Small intestine (tissue), 7 donors: ENCODE measurements around the gene DPP10. TPM values are rescaled to one million over a fixed set of nuclear protein-coding genes. Genes with fewer than 3 reads are reported as not detected.

Source experiments
- DNase-seq, 2 donors: peaks; one replicate each; pipeline versions ENCODE4 v3.0.0 to v3.0.0-alpha.2; 2013
- FAIRE-seq: peaks from 2 replicates; lab custom pipeline; 2012; peaks lifted over from hg19 to GRCh38; lab: Jason Lieb, UNC
- H3K27ac ChIP-seq, 3 donors: one replicate each; pipeline ENCODE4 v1.5.1; 2013; ENCODE audit warnings: low read length in 2 of 3, mild to moderate bottlenecking in 2 of 3, control low read depth in 1 of 3, inconsistent platforms in 1 of 3, low read depth in 1 of 3, moderate library complexity in 1 of 3
- H3K27me3 ChIP-seq, 3 donors: one replicate each; pipeline ENCODE4 v1.6.1; 2013; ENCODE audit warnings: low read length in 3 of 3, inconsistent platforms in 1 of 3; ENCODE audit not compliant: control insufficient read depth in 3 of 3, insufficient read depth in 3 of 3
- H3K36me3 ChIP-seq, 3 donors: one replicate each; pipeline ENCODE4 v1.6.1; 2013; ENCODE audit warnings: low read length in 3 of 3, inconsistent platforms in 1 of 3, low read depth in 1 of 3, mild to moderate bottlenecking in 1 of 3, moderate library complexity in 1 of 3; ENCODE audit not compliant: control insufficient read depth in 3 of 3, insufficient read depth in 2 of 3
- H3K4me1 ChIP-seq, 3 donors: one replicate each; pipeline ENCODE4 v1.6.1; 2013; ENCODE audit warnings: low read length in 2 of 3, inconsistent platforms in 1 of 3, low read depth in 1 of 3, mild to moderate bottlenecking in 1 of 3, moderate library complexity in 1 of 3; ENCODE audit not compliant: control insufficient read depth in 3 of 3, insufficient read depth in 2 of 3
- H3K4me3 ChIP-seq, 3 donors: one replicate each; pipeline ENCODE4 v1.5.1; 2013; ENCODE audit warnings: low read length in 3 of 3, control low read depth in 1 of 3, inconsistent platforms in 1 of 3, low read depth in 1 of 3, mild to moderate bottlenecking in 1 of 3, moderate library complexity in 1 of 3
- H3K9me3 ChIP-seq, 2 donors: one replicate each; pipeline ENCODE4 v1.6.1; 2013; ENCODE audit warnings: low read depth in 1 of 2, low read length in 1 of 2; ENCODE audit not compliant: control insufficient read depth in 2 of 2, insufficient read depth in 1 of 2
- WGBS, 3 donors: extraction: QIAGEN DNeasy Blood & Tissue Kit; methylation state at CpG; one replicate each; pipeline ENCODE4 v1.1.7; 2013; 5-methylcytosine and 5-hydroxymethylcytosine counted together
- polyA plus RNA-seq, 4 donors: library from polyadenylated mRNA; stranded (reverse) in 3 of 4; unstranded in 1 of 4; fragments of 200-250 nt in 3 of 4; fragments of 120-200 nt in 1 of 4; gene quantifications; one replicate each; pipeline versions ENCODE4 v1.2.1 to v1.2.3, GENCODE V29; 2013
- donor health status: healthy with polysubstance abuse.
- donor health status: control.
- donor health status: control.
- donor health status: Bipolar disorder and iron deficiency.
- donor health status: healthy.

DPP10 gene
- polyA plus RNA-seq, 4 donors = 0.54 to 23.8 (median 1.7) TPM

DNA sequence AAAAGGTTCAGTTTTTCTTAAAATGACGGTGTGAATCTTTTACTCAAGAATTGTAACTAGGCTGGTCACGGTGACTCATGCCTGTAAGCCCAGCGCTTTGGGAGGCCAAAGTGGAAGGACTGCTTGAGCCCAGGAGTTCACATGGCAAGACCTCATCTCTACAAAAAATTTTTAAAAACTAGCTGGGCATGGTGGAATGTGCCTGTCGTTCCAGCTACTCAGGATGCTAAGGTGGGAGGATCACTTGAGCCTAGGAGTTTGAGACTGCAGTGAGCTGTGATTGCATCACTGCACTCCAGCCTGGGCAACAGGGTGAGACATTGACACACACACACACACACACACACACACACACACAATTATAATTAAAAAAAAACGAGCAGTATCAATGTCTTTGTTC is 369.8 kb downstream of the DPP10 start:
- FAIRE-seq (no peak), DNase-seq (no peak)
- Histone ChIP-seq H3K4me3 (no peak overlapping the region), H3K9me3 (no peaks in the 10 kb centered on the region), H3K27ac (no peak overlapping the region), H3K27me3 (no peaks in the 10 kb centered on the region), H3K36me3 (no peaks in the 10 kb centered on the region), H3K4me1 (no peaks in the 10 kb centered on the region)
- WGBS, 3 donors = 69 to 77% (median 74%) methylated on average over 5 of the region's 5 CpGs

DNA sequence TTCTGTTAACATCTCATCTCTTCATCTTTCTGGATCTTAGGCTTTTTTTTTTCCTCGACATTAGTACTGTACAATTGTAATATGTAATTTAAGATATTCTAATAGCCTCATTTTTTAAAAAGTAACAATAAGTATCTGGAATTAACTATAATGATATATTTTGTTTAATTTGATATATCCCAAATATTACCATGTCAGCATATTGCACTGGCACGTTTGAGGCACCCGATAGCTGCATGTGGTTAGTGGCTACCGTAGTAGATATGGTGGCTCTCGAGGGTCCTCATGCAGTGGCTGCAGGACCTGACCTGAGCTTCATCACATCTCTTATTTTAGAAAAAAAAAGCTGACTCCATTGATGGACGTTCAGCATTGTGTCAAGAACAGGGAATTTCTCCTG is 371.9 kb downstream of the DPP10 start:
- Histone ChIP-seq H3K27ac (no peak overlapping the region), H3K36me3 (no peaks in the 10 kb centered on the region), H3K4me3 (no peak overlapping the region), H3K4me1 (no peaks in the 10 kb centered on the region), H3K27me3 (no peaks in the 10 kb centered on the region), H3K9me3 (no peaks in the 10 kb centered on the region)
- no peak for DNase-seq
- 78 to 87% (median 80%) methylated on average over 6 of the region's 6 CpGs for WGBS, 3 donors
- FAIRE-seq = no peak

DNA sequence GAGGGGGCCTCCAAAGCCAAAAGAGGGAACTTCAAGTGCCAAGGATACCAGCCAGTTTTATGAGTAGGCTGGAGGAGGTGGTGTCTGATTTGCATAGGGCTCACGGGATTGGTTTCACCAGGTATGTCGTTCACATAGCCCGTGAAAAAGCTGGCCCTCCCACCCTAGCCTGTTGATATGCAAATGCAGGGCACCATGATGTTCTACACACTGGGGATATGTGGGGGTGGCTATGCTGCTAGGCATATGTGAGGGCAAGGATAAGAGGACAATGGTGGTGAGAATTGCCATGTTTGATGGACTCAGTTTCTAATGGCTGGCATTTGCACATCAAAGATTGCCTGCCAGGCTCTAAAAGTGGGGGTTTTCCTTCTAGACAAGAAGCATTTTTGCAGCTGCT is 378.6 kb downstream of the DPP10 start:
- Histone ChIP-seq H3K36me3 (no peaks in the 10 kb centered on the region), H3K27ac (no peak overlapping the region), H3K9me3 (no peaks in the 10 kb centered on the region), H3K4me3 (no peak overlapping the region), H3K27me3 (no peaks in the 10 kb centered on the region), H3K4me1 (no peaks in the 10 kb centered on the region)
- DNase-seq = no peak
- WGBS, 3 donors = 67 to 85% (median 85%) methylated on average over 3 of the region's 3 CpGs
- FAIRE-seq = no peak

DNA sequence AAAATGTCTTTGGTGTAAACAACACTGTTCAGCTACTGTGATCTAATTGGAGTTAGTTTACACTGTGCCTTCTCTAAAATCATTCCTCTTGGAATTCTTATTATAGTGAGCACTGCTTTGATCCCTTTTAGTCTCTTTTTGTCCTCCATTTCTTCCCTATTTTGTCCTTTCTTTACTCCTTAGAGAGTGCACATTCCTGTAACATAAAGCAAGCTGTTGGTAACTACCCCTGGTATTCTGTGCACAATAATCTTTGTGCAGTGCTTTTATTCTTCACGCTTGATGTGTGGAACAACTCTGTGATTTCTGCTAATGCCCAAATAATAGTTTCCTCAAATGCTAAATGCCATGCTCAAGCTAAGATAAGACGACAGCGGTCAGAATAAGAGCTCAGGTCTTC is 401.5 kb downstream of the DPP10 start:
- Histone ChIP-seq H3K27me3 (no peaks in the 10 kb centered on the region), H3K9me3 (no peaks in the 10 kb centered on the region), H3K4me3 (no peak overlapping the region), H3K4me1 (no peaks in the 10 kb centered on the region), H3K27ac (no peak overlapping the region), H3K36me3 (no peaks in the 10 kb centered on the region)
- FAIRE-seq (no peak), DNase-seq (no peak)
- 88 to 91% (median 89%) methylated on average over 3 of the region's 3 CpGs for WGBS, 3 donors

DNA sequence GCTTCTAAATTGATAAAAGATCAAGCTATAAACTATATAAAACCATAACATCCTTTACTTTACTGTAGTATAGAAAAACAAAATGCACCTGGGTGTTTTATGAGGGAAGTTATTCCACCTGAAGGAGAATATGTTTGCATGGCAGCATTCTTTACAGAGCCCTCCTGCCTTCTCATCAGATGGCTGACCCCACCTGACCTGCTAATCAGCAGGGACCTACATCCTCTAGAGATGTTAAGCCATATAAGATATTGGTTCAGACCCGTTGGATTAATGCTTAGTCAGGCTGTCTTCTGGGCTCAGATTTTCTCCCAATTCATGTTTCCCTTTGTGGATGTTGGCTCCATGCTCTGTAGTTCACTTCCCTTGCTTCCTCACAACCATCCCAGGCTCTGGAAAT is 414.8 kb downstream of the DPP10 start:
- no peak for FAIRE-seq
- no peak overlapping the region for H3K27ac ChIP-seq
- 12 to 38% (median 29%) methylated on average over 1 of the region's 1 CpG for WGBS, 3 donors
- H3K4me1 ChIP-seq = no peaks in the 10 kb centered on the region
- no peak overlapping the region for H3K4me3 ChIP-seq
- H3K27me3 ChIP-seq = no peaks in the 10 kb centered on the region
- no peak for DNase-seq
- no peaks in the 10 kb centered on the region for H3K9me3 ChIP-seq
- no peaks in the 10 kb centered on the region for H3K36me3 ChIP-seq

DNA sequence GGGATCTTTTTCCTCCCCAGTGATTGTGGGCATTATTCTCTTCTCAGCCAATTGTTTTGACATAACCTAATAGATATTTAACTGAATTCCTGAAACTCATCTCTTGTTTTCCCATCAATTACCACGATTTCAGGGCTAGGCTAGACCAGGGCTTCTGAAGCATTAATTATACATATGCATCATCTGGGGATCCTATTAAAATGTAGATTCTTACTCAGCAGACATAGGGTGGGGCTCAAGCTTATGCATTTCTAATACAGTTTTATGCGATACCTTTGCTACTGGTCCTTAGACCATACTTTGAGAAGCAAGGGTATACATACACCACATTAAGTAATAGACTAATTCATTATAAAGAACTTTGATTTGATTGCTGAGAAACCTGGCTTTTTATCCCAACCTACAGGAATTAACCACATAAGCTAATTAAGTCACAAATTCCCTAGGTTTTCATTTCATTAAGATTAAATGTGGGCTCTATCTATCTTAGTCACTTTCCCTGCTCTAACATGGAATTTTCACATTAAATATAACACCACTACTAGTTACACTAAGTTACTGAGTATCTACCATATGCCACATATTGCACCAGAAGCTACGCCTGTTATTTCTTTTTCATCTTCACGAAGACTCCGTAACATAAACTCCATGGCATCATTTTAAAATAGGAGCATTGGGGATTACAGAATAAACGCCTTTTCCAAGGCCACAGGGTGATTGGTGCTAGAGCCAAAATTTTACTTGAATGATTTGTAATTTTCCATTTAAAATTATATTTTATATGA is 417.5 kb downstream of the DPP10 start:
- Histone ChIP-seq H3K9me3 (no peaks in the 10 kb centered on the region), H3K4me1 (no peaks in the 10 kb centered on the region), H3K36me3 (no peaks in the 10 kb centered on the region), H3K4me3 (no peak overlapping the region), H3K27me3 (no peaks in the 10 kb centered on the region), H3K27ac (no peak overlapping the region)
- WGBS, 3 donors = 68 to 86% (median 80%) methylated on average over 6 of the region's 6 CpGs
- FAIRE-seq (no peak), DNase-seq (no peak)

DNA sequence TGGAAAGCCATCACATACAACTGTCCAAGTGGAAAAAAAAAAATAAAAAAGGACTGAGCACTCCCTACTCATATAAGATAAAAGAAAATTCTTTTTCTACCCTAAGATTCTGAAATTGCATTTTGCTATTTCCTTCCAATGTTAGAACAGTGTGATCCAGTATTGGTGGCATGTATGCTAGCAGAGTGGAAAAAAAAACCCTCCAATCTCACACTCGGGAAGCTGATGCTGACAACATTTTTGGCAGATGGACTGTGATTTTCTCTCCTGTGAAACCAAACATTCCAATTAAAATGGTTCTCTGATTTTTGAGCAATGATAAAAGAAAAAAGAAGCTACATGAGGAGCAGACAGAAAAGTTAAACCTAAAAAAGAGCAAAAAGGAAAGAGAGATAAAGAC is 419.8 kb downstream of the DPP10 start:
- 55 to 63% (median 58%) methylated on average over 1 of the region's 1 CpG for WGBS, 3 donors

DNA sequence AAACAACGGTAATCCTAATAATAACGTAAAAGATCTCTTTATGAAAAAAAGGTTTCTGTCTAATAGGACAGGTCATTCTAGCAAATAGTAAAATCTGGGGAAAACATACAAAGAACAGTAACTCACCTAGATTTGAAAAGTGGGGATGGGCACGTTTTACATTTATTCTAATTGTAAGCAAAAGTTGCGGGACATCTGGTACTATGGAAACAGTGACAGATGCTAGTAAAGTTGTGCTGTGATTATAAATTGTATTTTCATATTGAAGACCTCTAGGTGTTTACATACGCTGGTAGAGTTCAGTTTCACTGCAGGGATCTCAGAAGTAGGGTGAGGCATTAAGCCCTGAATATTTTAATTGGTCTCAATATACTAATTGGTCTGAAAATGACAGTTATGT is 422.5 kb downstream of the DPP10 start:
- no peak overlapping the region for H3K4me3 ChIP-seq
- no peaks in the 10 kb centered on the region for H3K9me3 ChIP-seq
- no peak for DNase-seq
- no peaks in the 10 kb centered on the region for H3K4me1 ChIP-seq
- H3K36me3 ChIP-seq = no peaks in the 10 kb centered on the region
- H3K27me3 ChIP-seq = no peaks in the 10 kb centered on the region
- no peak overlapping the region for H3K27ac ChIP-seq
- WGBS, 3 donors = 79 to 87% (median 82%) methylated on average over 5 of the region's 5 CpGs
- no peak for FAIRE-seq

More for the DNA sequence above, 419.8 kb downstream of the DPP10 start:
- DNase-seq (no peak), FAIRE-seq (no peak)
- no peak overlapping the region for H3K4me3 ChIP-seq
- H3K36me3 ChIP-seq = no peaks in the 10 kb centered on the region
- H3K4me1 ChIP-seq = no peaks in the 10 kb centered on the region
- no peaks in the 10 kb centered on the region for H3K27me3 ChIP-seq
- no peak overlapping the region for H3K27ac ChIP-seq
- no peaks in the 10 kb centered on the region for H3K9me3 ChIP-seq

DNA sequence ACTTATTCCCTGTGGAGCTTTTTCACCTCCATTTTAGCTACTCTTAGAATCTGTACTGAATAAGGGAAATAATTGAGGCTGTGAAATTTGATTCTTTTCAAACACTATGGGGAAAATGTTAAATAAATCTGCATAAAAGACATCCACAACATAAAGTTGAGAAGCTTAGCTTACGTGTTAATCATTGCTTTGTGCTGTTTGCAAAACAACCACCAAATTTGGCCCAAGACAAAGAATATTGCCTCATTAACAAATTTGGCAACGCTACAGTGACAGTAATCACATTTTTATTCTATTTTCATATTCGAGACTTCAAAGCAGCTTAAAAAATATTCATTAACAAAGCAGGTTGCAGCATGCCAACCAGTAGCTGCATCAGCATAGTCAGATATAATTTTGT is 437.6 kb downstream of the DPP10 start:
- no peaks in the 10 kb centered on the region for H3K9me3 ChIP-seq
- 52 to 71% (median 54%) methylated on average over 3 of the region's 3 CpGs for WGBS, 3 donors

More for the DNA sequence above, 437.6 kb downstream of the DPP10 start:
- Histone ChIP-seq H3K4me1 (no peaks in the 10 kb centered on the region), H3K4me3 (no peak overlapping the region), H3K27me3 (no peaks in the 10 kb centered on the region), H3K36me3 (no peaks in the 10 kb centered on the region), H3K27ac (no peak overlapping the region)
- FAIRE-seq (no peak), DNase-seq (no peak)
